ENCODE data around the gene CCBE1. TPM values are rescaled to one million over a fixed set of nuclear protein-coding genes. Genes with fewer than 3 reads are reported as not detected.

CCBE1 gene
- total and polyA plus RNA-seq, 7 donors, result 0.23 to 61.1 (median 38.9) TPM

DNA sequence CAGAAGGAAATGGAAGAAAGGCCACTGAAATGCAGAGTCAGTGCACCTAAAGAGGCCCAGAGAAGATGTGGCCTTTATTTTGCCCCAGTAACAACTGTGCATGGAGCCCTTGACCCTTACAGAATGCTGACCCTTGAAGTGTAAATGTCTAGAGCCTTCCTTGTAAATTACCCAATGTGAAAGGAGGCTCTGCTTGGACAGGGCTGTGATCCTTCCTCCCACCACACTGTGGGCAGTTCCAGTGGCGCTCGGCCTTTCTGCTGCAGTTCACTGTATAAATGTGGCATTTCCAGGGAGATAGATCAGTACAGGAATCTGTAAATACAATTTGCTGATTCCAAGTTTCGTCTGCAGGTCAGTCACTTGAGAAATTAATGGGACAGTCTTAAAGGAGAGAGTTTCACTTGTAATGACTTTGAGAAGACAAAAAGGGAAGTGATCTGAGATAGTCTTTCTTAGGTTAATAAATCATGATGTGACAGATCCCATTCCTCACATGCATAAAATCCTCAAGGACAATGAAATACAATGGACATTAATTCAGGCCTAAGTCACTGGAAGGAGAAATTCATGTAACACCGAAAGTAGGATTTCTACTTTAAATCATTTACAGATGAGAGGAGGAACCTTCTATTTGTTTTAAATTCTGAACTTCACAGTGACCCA lies 204.3 kb downstream of the CCBE1 start:
- intact Hi-C loops (cut with DNase I), result no loop called here
- 76 to 84% methylated on average over 4 of the region's 4 CpGs for WGBS, 2 donors
- no peaks in the 10 kb centered on the region for H3K36me3 ChIP-seq

DNA sequence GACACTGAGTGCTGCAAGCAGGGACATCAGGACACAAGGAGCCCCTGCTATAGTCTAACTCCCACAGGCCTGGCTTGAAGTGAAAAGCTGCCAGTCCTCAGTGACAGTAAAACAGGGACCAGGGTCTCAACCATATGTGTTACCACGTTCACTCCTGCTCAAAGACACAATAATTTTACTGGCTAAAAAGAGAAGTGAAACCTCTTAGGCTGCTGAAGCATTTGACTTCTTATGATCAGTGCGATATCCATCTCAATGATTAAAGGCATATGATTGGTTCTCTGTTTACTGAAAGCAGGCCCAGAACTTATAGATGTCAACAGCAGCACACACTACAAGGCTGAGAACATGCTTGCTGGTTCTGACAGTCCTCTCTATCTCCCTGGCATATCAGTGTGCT lies 208.3 kb downstream of the CCBE1 start:
- TF ChIP-seq POLR2AphosphoS5 (IDR thresholded peaks at IDR 0.05) (no peak), EP300 (IDR thresholded peaks at IDR 0.05) (no peak), POLR2A (IDR thresholded peaks at IDR 0.05) (no peak)
- TF ChIP-seq, protein P1, sequence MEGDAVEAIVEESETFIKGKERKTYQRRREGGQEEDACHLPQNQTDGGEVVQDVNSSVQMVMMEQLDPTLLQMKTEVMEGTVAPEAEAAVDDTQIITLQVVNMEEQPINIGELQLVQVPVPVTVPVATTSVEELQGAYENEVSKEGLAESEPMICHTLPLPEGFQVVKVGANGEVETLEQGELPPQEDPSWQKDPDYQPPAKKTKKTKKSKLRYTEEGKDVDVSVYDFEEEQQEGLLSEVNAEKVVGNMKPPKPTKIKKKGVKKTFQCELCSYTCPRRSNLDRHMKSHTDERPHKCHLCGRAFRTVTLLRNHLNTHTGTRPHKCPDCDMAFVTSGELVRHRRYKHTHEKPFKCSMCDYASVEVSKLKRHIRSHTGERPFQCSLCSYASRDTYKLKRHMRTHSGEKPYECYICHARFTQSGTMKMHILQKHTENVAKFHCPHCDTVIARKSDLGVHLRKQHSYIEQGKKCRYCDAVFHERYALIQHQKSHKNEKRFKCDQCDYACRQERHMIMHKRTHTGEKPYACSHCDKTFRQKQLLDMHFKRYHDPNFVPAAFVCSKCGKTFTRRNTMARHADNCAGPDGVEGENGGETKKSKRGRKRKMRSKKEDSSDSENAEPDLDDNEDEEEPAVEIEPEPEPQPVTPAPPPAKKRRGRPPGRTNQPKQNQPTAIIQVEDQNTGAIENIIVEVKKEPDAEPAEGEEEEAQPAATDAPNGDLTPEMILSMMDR (IDR thresholded peaks at IDR 0.05), result no peak
- H3K4me1 ChIP-seq, result peaks cover 4 to 29% (median 10%) of the 10 kb centered on the region in 4 donors
- 49 to 59% methylated on average over 2 of the region's 2 CpGs for WGBS, 2 donors
- no peaks in the 10 kb centered on the region for H3K36me3 ChIP-seq
- intact Hi-C loops (cut with DNase I), result no loop called here
- no peak overlapping the region for H3K27ac ChIP-seq
- H3K9me3 ChIP-seq, result no peaks in the 10 kb centered on the region
- no peak overlapping the region for H3K4me3 ChIP-seq
- DNase-seq, result no peak
- H3K27me3 ChIP-seq, result no peaks in the 10 kb centered on the region

More for the DNA sequence above, 204.3 kb downstream of the CCBE1 start:
- no peak for TF ChIP-seq EP300 (IDR thresholded peaks at IDR 0.05)
- no peak for TF ChIP-seq POLR2A (IDR thresholded peaks at IDR 0.05)
- TF ChIP-seq POLR2AphosphoS5 (IDR thresholded peaks at IDR 0.05), result no peak
- TF ChIP-seq, protein P1 (IDR thresholded peaks at IDR 0.05), result no peak
- H3K27ac ChIP-seq, result no peak overlapping the region
- H3K9me3 ChIP-seq, result no peaks in the 10 kb centered on the region
- no peaks in the 10 kb centered on the region for H3K27me3 ChIP-seq
- H3K4me1 ChIP-seq, result peaks cover 0 to 28% (median 17%) of the 10 kb centered on the region in 4 donors
- DNase-seq, result no peak
- no peak overlapping the region for H3K4me3 ChIP-seq

DNA sequence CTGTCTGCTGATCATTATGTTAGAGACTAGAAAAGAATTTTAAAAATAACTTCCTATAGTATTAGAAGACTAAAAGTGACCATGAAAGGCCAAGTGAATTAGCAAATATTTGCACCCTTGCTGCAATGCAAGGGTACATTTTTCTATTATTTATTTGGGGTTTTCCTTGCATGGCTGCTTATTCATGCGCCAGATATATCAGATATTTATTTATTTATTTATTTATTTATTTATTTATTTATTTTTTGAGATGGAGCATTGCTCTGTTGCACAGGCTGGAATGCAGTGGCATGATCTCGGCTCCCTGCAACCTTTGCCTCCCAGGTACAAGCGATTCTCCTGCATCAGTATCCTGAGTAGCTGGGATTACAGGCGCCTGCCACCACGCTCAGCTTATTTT lies 211.8 kb downstream of the CCBE1 start:
- no peak overlapping the region for H3K4me3 ChIP-seq
- no peaks in the 10 kb centered on the region for H3K9me3 ChIP-seq
- TF ChIP-seq POLR2A (IDR thresholded peaks at IDR 0.05) (no peak), POLR2AphosphoS5 (IDR thresholded peaks at IDR 0.05) (no peak), EP300 (IDR thresholded peaks at IDR 0.05) (no peak)
- TF ChIP-seq, protein P1 (IDR thresholded peaks at IDR 0.05), result no peak
- no peaks in the 10 kb centered on the region for H3K36me3 ChIP-seq
- peaks cover 4 to 19% (median 10%) of the 10 kb centered on the region in 4 donors for H3K4me1 ChIP-seq
- WGBS, 2 donors, result 83 to 84% methylated on average over 5 of the region's 5 CpGs
- H3K27me3 ChIP-seq, result no peaks in the 10 kb centered on the region
- no peak overlapping the region for H3K27ac ChIP-seq
- intact Hi-C loops (cut with DNase I), result no loop called here
- no peak for DNase-seq

DNA sequence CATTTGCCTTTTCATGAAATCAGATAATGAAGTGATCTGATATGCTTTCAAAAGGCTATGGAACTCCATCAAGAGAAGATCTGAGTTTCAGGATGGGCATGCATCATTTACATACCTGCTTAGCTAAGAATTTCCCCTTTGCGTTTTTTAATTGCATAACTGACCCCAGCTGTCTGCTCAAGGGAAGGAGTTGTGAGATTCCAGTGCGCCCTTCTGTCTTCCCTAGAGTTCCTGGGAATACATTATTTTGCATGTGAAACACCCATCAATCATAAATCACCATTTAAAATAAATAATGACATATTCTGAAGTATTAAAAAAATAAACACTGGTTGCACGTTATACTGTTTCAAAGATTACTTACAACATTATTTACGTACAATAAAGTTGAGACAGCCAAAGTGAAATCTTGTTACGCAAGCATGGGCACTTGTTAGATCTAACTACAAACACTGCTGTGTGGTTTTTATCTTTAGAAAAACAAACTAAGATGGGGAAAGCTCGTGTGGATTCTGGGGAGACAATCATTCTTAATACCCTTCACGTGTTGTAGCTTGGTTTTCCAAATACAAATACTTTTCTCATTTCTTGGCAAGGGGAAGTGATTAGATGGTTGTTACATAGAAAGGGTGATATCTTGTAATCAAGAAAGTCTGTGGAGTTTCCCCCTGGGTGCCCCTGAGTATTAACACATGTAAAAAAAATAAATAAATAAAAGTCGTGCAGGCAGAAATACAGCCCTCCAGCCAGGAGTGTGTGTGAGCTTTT lies 212.5 kb downstream of the CCBE1 start:
- no peaks in the 10 kb centered on the region for H3K9me3 ChIP-seq
- WGBS, 2 donors, result 11 to 34% methylated on average over 8 of the region's 8 CpGs
- no peak overlapping the region for H3K27ac ChIP-seq
- DNase-seq, result no peak
- H3K27me3 ChIP-seq, result no peaks in the 10 kb centered on the region
- TF ChIP-seq, protein P1 (IDR thresholded peaks at IDR 0.05), result no peak
- TF ChIP-seq EP300 (IDR thresholded peaks at IDR 0.05) (no peak), POLR2AphosphoS5 (IDR thresholded peaks at IDR 0.05) (no peak), POLR2A (IDR thresholded peaks at IDR 0.05) (no peak)
- no peak overlapping the region for H3K4me3 ChIP-seq
- no peaks in the 10 kb centered on the region for H3K36me3 ChIP-seq
- peaks cover 4 to 19% (median 10%) of the 10 kb centered on the region in 4 donors for H3K4me1 ChIP-seq
- intact Hi-C loops (cut with DNase I), result no loop called here
